H1 (cell line): ENCODE measurements around the gene ZBTB40. TPM values are rescaled to one million over a fixed set of nuclear protein-coding genes. Genes with fewer than 3 reads are reported as not detected.

Experiments
- CTCF ChIA-PET: fragments of 300-600 bp; sonication (Branson Sonifier 250); formaldehyde crosslinking; loops from one replicate; lab custom pipeline; 2021; ENCODE audit not compliant: partially characterized antibody; lab: Charles Lee
- POLR2A ChIA-PET: fragments of 300-600 bp; sonication (Branson Sonifier 250); formaldehyde crosslinking; loops from one replicate; lab custom pipeline; 2021; ENCODE audit warnings: inconsistent platforms; ENCODE audit not compliant: partially characterized antibody; lab: Charles Lee
- DNase-seq, 2 experiments: peaks; one replicate each; pipeline versions ENCODE4 v3.0.0 to v3.0.0-alpha.2; 2010 to 2022; ENCODE audit warnings: low spot score in 2 of 2, low read depth in 1 of 2, mixed read lengths in 1 of 2
- FAIRE-seq: peaks from 2 replicates; lab custom pipeline; 2011; peaks lifted over from hg19 to GRCh38; lab: Jason Lieb, UNC
- H2AFZ ChIP-seq: 2 replicates; pipeline ENCODE4 v1.8.1; 2012; ENCODE audit warnings: low read length, inconsistent platforms
- H2AK5ac ChIP-seq: 2 replicates; pipeline ENCODE4 v1.6.1; 2013; ENCODE audit warnings: low read depth, low read length
- H2BK120ac ChIP-seq: replicated peaks from 2 replicates; pipeline ENCODE3; 2013; ENCODE audit warnings: low read depth, low read length, inconsistent platforms
- H2BK12ac ChIP-seq: 2 replicates; pipeline ENCODE4 v1.6.1; 2013; ENCODE audit warnings: low read depth, low read length
- H2BK15ac ChIP-seq: 2 replicates; pipeline ENCODE4 v1.6.1; 2013; ENCODE audit warnings: low read length
- H2BK20ac ChIP-seq: 2 replicates; pipeline ENCODE4 v1.6.1; 2013; ENCODE audit warnings: low read length
- H2BK5ac ChIP-seq: 2 replicates; pipeline ENCODE4 v1.6.1; 2013; ENCODE audit warnings: low read depth, low read length
- H3K14ac ChIP-seq: 2 replicates; pipeline ENCODE4 v1.6.1; 2013; ENCODE audit warnings: inconsistent platforms; ENCODE audit not compliant: insufficient read length
- H3K18ac ChIP-seq: 2 replicates; pipeline ENCODE4 v1.6.1; 2013; ENCODE audit warnings: low read length; ENCODE audit errors: extremely low read depth
- H3K23ac ChIP-seq: 2 replicates; pipeline ENCODE4 v1.6.1; 2013; ENCODE audit warnings: inconsistent platforms; ENCODE audit not compliant: insufficient read length
- H3K23me2 ChIP-seq: 2 replicates; pipeline ENCODE4 v1.6.1; 2013; ENCODE audit warnings: low read depth, low read length
- H3K27ac ChIP-seq: 2 replicates; pipeline ENCODE4 v1.6.1; 2011; ENCODE audit warnings: low read depth, low read length, inconsistent platforms
- H3K27me3 ChIP-seq, 4 experiments: replicated peaks in 1 of 4; 1 replicate in 1 of 4; 2 replicates in 3 of 4; pipeline versions ENCODE4 v1.6.1 to v1.8.1; 2011 to 2013; ENCODE audit warnings: low read length in 3 of 4, mild to moderate bottlenecking in 3 of 4, inconsistent platforms in 2 of 4, mixed read lengths in 2 of 4, moderate library complexity in 1 of 4; ENCODE audit not compliant: control insufficient read depth in 3 of 4, insufficient read depth in 3 of 4; ENCODE audit errors: extremely low read depth in 1 of 4
- H3K36me3 ChIP-seq, 4 experiments: 2 replicates each; pipeline versions ENCODE4 v1.6.1 to v1.8.1; 2011 to 2013; ENCODE audit warnings: mild to moderate bottlenecking in 4 of 4, low read length in 3 of 4, moderate library complexity in 2 of 4, control low read depth in 1 of 4, inconsistent platforms in 1 of 4; ENCODE audit not compliant: insufficient read depth in 4 of 4, control insufficient read depth in 2 of 4
- H3K4ac ChIP-seq: replicated peaks from 2 replicates; pipeline ENCODE3; 2013; ENCODE audit warnings: low read length, low read depth, mixed read lengths, inconsistent platforms; ENCODE audit not compliant: insufficient read length
- H3K4me1 ChIP-seq, 4 experiments: replicated peaks in 1 of 4; 1 replicate in 1 of 4; 2 replicates in 3 of 4; pipeline versions ENCODE4 v1.6.1 to v1.8.1; 2011 to 2013; ENCODE audit warnings: low read length in 3 of 4, inconsistent platforms in 2 of 4, mixed read lengths in 1 of 4; ENCODE audit not compliant: insufficient read depth in 4 of 4, control insufficient read depth in 3 of 4
- H3K4me2 ChIP-seq, 2 experiments: 2 replicates each; pipeline versions ENCODE4 v1.6.1 to v1.8.1; 2011 to 2013; ENCODE audit warnings: low read depth in 2 of 2, low read length in 2 of 2, control low read depth in 1 of 2, inconsistent platforms in 1 of 2, mild to moderate bottlenecking in 1 of 2; ENCODE audit not compliant: insufficient read depth in 1 of 2
- H3K4me3 ChIP-seq, 4 experiments: fragments of 200-600, 300-600 bp in 1 of 4; sonication (generic), shearing (Covaris generic), sonication (Bioruptor Twin) in 1 of 4; 2 replicates each; pipeline versions ENCODE4 v1.5.1 to v1.8.1; 2011 to 2016; ENCODE audit warnings: low read length in 4 of 4, low read depth in 3 of 4, control low read depth in 2 of 4, inconsistent platforms in 2 of 4, mild to moderate bottlenecking in 2 of 4, mixed read lengths in 1 of 4, moderate library complexity in 1 of 4; ENCODE audit not compliant: insufficient read depth in 2 of 4; ENCODE audit errors: extremely low read depth in 1 of 4
- H3K56ac ChIP-seq: replicated peaks from 2 replicates; pipeline ENCODE3; 2013; ENCODE audit warnings: low read depth, mild to moderate bottlenecking, mixed read lengths, low read length, inconsistent platforms; ENCODE audit not compliant: insufficient read length
- H3K79me1 ChIP-seq: 2 replicates; pipeline ENCODE4 v1.6.1; 2013; ENCODE audit warnings: low read depth, low read length, control low read depth
- H3K79me2 ChIP-seq, 2 experiments: 2 replicates each; pipeline versions ENCODE4 v1.6.1 to v1.8.1; 2012 to 2013; ENCODE audit warnings: low read length in 2 of 2, mild to moderate bottlenecking in 2 of 2, inconsistent platforms in 1 of 2; ENCODE audit not compliant: insufficient read depth in 2 of 2, control insufficient read depth in 1 of 2
- H3K9ac ChIP-seq, 4 experiments: replicated peaks in 1 of 4; 1 replicate in 1 of 4; 2 replicates in 3 of 4; pipeline versions ENCODE4 v1.6.1 to v1.8.1; 2011 to 2013; ENCODE audit warnings: low read depth in 3 of 4, low read length in 3 of 4, control low read depth in 2 of 4, mild to moderate bottlenecking in 2 of 4, moderate library complexity in 2 of 4, inconsistent platforms in 1 of 4; ENCODE audit errors: extremely low read depth in 1 of 4
- H3K9me3 ChIP-seq, 2 experiments: 2 replicates each; pipeline versions ENCODE4 v1.6.1 to v1.8.1; 2012 to 2013; ENCODE audit warnings: mild to moderate bottlenecking in 2 of 2, moderate library complexity in 2 of 2, control low read depth in 1 of 2, inconsistent platforms in 1 of 2, low read depth in 1 of 2, low read length in 1 of 2, mixed read lengths in 1 of 2; ENCODE audit not compliant: insufficient read depth in 2 of 2
- H4K20me1 ChIP-seq, 2 experiments: replicated peaks in 1 of 2; 2 replicates each; pipeline versions ENCODE3 to v1.8.1; 2011 to 2013; ENCODE audit warnings: inconsistent platforms in 2 of 2, low read length in 2 of 2, mild to moderate bottlenecking in 1 of 2; ENCODE audit not compliant: insufficient read depth in 2 of 2, control insufficient read depth in 1 of 2
- H4K5ac ChIP-seq: 2 replicates; pipeline ENCODE4 v1.6.1; 2013; ENCODE audit warnings: low read length, low read depth, mixed read lengths, inconsistent platforms; ENCODE audit not compliant: insufficient read length
- H4K8ac ChIP-seq: 2 replicates; pipeline ENCODE4 v1.8.0; 2013; ENCODE audit warnings: mild to moderate bottlenecking, moderate library complexity, low read length, inconsistent platforms; ENCODE audit not compliant: insufficient read depth; ENCODE audit errors: extremely low read depth
- H4K91ac ChIP-seq: replicated peaks from 2 replicates; pipeline ENCODE3; 2013; ENCODE audit warnings: low read length, mixed read lengths, inconsistent platforms; ENCODE audit not compliant: insufficient read length
- BACH1 ChIP-seq: IDR thresholded peaks from 2 replicates; pipeline ENCODE4 v1.6.1; 2012; ENCODE audit warnings: low read length, improper control_type of control experiment
- CHD1 ChIP-seq: IDR thresholded peaks from 2 replicates; pipeline ENCODE4 v1.6.1; 2012; ENCODE audit warnings: low read depth, low read length, improper control_type of control experiment
- CHD2 ChIP-seq: IDR thresholded peaks from 2 replicates; pipeline ENCODE4 v1.6.1; 2012; ENCODE audit warnings: low read length, improper control_type of control experiment
- HDAC2 ChIP-seq, 2 experiments: fragments of 300-600 bp in 1 of 2; sonication (generic) in 1 of 2; IDR thresholded peaks; 2 replicates each; pipeline ENCODE4 v1.6.1; 2011 to 2012; ENCODE audit warnings: low read depth in 2 of 2, low read length in 2 of 2, mild to moderate bottlenecking in 2 of 2, moderate library complexity in 2 of 2, borderline replicate concordance in 1 of 2, inconsistent platforms in 1 of 2
- KDM5A ChIP-seq: fragments of 200-600 bp; IDR thresholded peaks from 2 replicates; pipeline ENCODE4 v1.7.1; 2012; ENCODE audit warnings: mild to moderate bottlenecking, low read length, inconsistent platforms, mixed read lengths
- POLR2AphosphoS5 ChIP-seq: IDR thresholded peaks from 2 replicates; pipeline ENCODE4 v1.6.1; 2011; ENCODE audit warnings: low read depth, low read length
- POU5F1 ChIP-seq: IDR thresholded peaks from 2 replicates; pipeline ENCODE4 v1.6.1; 2011; ENCODE audit warnings: low read depth, mild to moderate bottlenecking, low read length, moderate library complexity
- RFX5 ChIP-seq: IDR thresholded peaks from 2 replicates; pipeline ENCODE4 v1.6.1; 2011; ENCODE audit warnings: low read depth, low read length, improper control_type of control experiment, borderline replicate concordance
- SUZ12 ChIP-seq: fragments of 200-600 bp; sonication (generic); IDR thresholded peaks from 2 replicates; pipeline ENCODE4 v1.6.1; 2012; ENCODE audit warnings: mild to moderate bottlenecking, inconsistent platforms, low read length, moderate library complexity, mixed read lengths
- ZNF274 ChIP-seq: IDR thresholded peaks from 2 replicates; pipeline ENCODE4 v1.7.0; 2012; ENCODE audit warnings: low read length, borderline replicate concordance; ENCODE audit errors: extremely low read depth
- WGBS, 2 experiments: shearing (Covaris generic) in 1 of 2; methylation state at CpG; one replicate each; pipeline versions ENCODE4 v1.1.6 to v1.1.7; 2013 to 2015; ENCODE audit warnings: low lambda C conversion rate in 2 of 2, mixed read lengths in 2 of 2, inconsistent platforms in 1 of 2, low coverage in 1 of 2, missing lambda C conversion rate in 1 of 2; ENCODE audit not compliant: insufficient replicate concordance in 2 of 2, insufficient coverage in 1 of 2, insufficient read length in 1 of 2; ENCODE audit errors: extremely low coverage in 1 of 2, missing lambda C conversion rate in 1 of 2; 5-methylcytosine and 5-hydroxymethylcytosine counted together
- polyA plus RNA-seq, 7 experiments: library from polyadenylated mRNA; depleted of rRNA in 3 of 7; stranded (reverse) in 5 of 7; unstranded in 2 of 7; fragments of >200 nt in 5 of 7; fragments of 200-250 nt in 2 of 7; gene quantifications; 1 replicate in 5 of 7; 2 replicates in 1 of 7; 4 replicates in 1 of 7; pipeline versions ENCODE4 v1.2.1 to v1.2.3, GENCODE V29; 2011 to 2013; ENCODE audit warnings: missing spikeins in 2 of 7, mixed read lengths in 2 of 7
- total RNA-seq: library from RNA; stranded (reverse); fragmentation: NEBNext Ultra II Directional; extraction: Animal tissue kit (Norgen Biotek cat#: 25700); gene quantifications from 2 replicates; pipeline ENCODE4 v1.2.1, GENCODE V29; 2021
- TF ChIP-seq, protein P1 (sequence below): IDR thresholded peaks from 2 replicates; pipeline ENCODE4 v1.6.1; 2011; ENCODE audit warnings: low read depth, mild to moderate bottlenecking, low read length; ENCODE audit not compliant: insufficient read depth
- TF ChIP-seq, protein P2 (sequence below): IDR thresholded peaks from 2 replicates; pipeline ENCODE4 v1.6.1; 2012; ENCODE audit warnings: inconsistent platforms

ZBTB40 gene
- total and polyA plus RNA-seq, 2 of the 8 experiments (the other 6 are each of a cell fraction or from before 2014, with no cell fraction given): 3.1 to 19.3 TPM

DNA sequence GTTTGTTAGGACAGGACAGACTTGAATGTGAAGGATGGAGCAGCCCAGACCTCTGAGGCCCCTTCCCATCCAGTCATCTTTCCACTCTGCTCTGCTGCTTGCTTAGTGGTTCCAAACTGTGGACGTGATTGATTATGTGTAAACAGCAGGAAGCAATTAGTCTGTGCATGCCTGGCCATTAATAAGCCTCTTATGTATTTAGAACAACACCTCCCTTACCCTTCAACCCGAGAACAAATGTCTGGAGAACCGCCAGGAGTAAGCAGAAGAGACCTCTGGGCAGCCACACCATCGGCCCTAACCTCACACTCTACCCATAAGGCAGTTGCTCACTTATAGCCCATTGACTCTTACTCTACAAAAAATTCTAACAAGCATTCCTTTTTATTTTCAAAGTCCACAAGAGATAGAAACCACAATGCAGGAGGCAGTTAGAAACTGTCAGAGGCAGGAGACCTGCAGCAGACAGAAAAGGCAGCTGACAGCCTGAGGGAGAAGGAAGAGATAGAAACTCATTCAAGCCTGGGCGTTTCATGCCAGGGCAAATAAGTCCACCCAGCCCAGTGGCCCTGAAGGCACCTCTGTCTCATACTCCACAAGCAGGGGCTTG is 105.8 kb downstream of the ZBTB40 start:
- no peak overlapping the region for H3K4me3 ChIP-seq
- no peak overlapping the region for H3K56ac ChIP-seq
- H2AK5ac ChIP-seq: peak overlapping the region; percentile 94
- no peak for DNase-seq
- H3K14ac ChIP-seq: no peak overlapping the region
- H3K4ac ChIP-seq: peak overlapping the region; percentile 15
- H3K36me3 ChIP-seq: no peaks in the 10 kb centered on the region
- H4K5ac ChIP-seq: no peak overlapping the region
- no peaks in the 10 kb centered on the region for H3K79me1 ChIP-seq
- peak overlapping the region; percentile 99 for H2BK15ac ChIP-seq
- H3K23ac ChIP-seq: no peak overlapping the region
- H4K91ac ChIP-seq: peak overlapping the region; percentile 98
- FAIRE-seq: no peak
- H3K18ac ChIP-seq: 0 out of 2 replicates have a peak overlapping the region, but pooled peaks have one; percentile 95
- ChIA-PET POLR2A (interaction anchor here (1.4 kb wide), 1 partner anchor 11 kb away, joined by 6 read pairs; no protein-coding TSS in a partner anchor), CTCF (interaction anchor here (1.1 to 6.5 kb wide), 2 partner anchors 11 to 84 kb away, joined by 3 to 39 read pairs; partner anchors contain the start of gene C1QC)
- H3K4me2 ChIP-seq: peak overlapping the region in 1 of 2 experiments; percentile 46; a peak in 1 of 4 replicates
- H3K4me1 ChIP-seq: peaks cover 0 to 36% (median 19%) of the 10 kb centered on the region in 4 experiments; a peak in 6 of 7 replicates
- no peak overlapping the region; the same call in 1 of the 2 replicates for H4K8ac ChIP-seq
- H3K27me3 ChIP-seq: peaks cover 6 to 16% (median 7%) of the 10 kb centered on the region in 4 experiments
- no peaks in the 10 kb centered on the region for H4K20me1 ChIP-seq
- H2BK12ac ChIP-seq: peak overlapping the region; percentile 84
- peak overlapping the region; percentile 92; the same call in 1 of the 2 replicates for H2BK5ac ChIP-seq
- no peak overlapping the region for H3K27ac ChIP-seq
- no peak overlapping the region for H2AFZ ChIP-seq
- H3K9me3 ChIP-seq: no peaks in the 10 kb centered on the region
- H2BK20ac ChIP-seq: no peak overlapping the region
- no peaks in the 10 kb centered on the region for H3K79me2 ChIP-seq
- 79% methylated on average over 5 of the region's 5 CpGs; no CpG with 5 or more reads in 1 of the 2 experiments for WGBS, 2 experiments
- no peak overlapping the region for H3K9ac ChIP-seq
- peaks cover 3% of the 10 kb centered on the region; the same call in 1 of the 2 replicates for H3K23me2 ChIP-seq
- H2BK120ac ChIP-seq: no peak overlapping the region
- TF ChIP-seq, protein P1, sequence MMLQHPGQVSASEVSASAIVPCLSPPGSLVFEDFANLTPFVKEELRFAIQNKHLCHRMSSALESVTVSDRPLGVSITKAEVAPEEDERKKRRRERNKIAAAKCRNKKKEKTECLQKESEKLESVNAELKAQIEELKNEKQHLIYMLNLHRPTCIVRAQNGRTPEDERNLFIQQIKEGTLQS: no peak
- TF ChIP-seq RFX5 (no peak), CHD1 (no peak), POU5F1 (no peak), ZNF274 (no peak), CHD2 (no peak), KDM5A (no peak), SUZ12 (no peak), BACH1 (no peak), HDAC2 (IDR thresholded peaks at IDR 0.05; ENCODE audit: borderline replicate concordance in 1 of 2, low read depth in 2 of 2, low read length in 2 of 2) (no peak), POLR2AphosphoS5 (no peak)
- TF ChIP-seq, protein P2, sequence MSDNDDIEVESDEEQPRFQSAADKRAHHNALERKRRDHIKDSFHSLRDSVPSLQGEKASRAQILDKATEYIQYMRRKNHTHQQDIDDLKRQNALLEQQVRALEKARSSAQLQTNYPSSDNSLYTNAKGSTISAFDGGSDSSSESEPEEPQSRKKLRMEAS: no peak
